Activated CD4-positive, alpha-beta memory T cell treated with anti-CD3 and anti-CD28 coated beads, Interleukin-2, amount 10 ng/mL, durations not matched to agents 7 days and 5 days (primary cell): Measurements from ENCODE around the gene TSKS. TPM values are rescaled to one million over a fixed set of nuclear protein-coding genes. Genes with fewer than 3 reads are reported as not detected.
A peak's percentile ranks its signal among the peaks of the same experiment; 100 is the strongest.

Experiments used
- CTCF ChIA-PET: fragments of 350-600 bp; sonication (Branson Sonifier 250); formaldehyde crosslinking; loops from one replicate; lab custom pipeline; 2021; ENCODE audit warnings: antibody characterized with exemption, inconsistent platforms; lab: Charles Lee
- POLR2A ChIA-PET: fragments of 350-600 bp; sonication (Branson Sonifier 250); formaldehyde crosslinking; loops from one replicate; lab custom pipeline; 2021; ENCODE audit warnings: antibody characterized with exemption; lab: Charles Lee
- DNase-seq: peaks from one replicate; pipeline ENCODE4 v3.0.0-alpha.2; 2020
- H3K27ac Mint-ChIP-seq: one replicate; pipeline ENCODE4 v1.8.0; 2021; ENCODE audit warnings: mild to moderate bottlenecking, mixed read lengths
- H3K27me3 Mint-ChIP-seq: one replicate; pipeline ENCODE4 v1.8.0; 2021; ENCODE audit warnings: mixed read lengths
- H3K36me3 Mint-ChIP-seq: one replicate; pipeline ENCODE4 v1.8.0; 2021; ENCODE audit warnings: low read depth, mixed read lengths
- H3K4me1 Mint-ChIP-seq: one replicate; pipeline ENCODE4 v1.8.0; 2021; ENCODE audit warnings: mixed read lengths
- H3K4me3 Mint-ChIP-seq: one replicate; pipeline ENCODE4 v1.8.0; 2021; ENCODE audit warnings: mild to moderate bottlenecking, mixed read lengths
- H3K9me3 Mint-ChIP-seq: one replicate; pipeline ENCODE4 v1.8.0; 2021; ENCODE audit warnings: mixed read lengths
- total RNA-seq, 2 experiments: library from RNA; stranded (reverse); gene quantifications; one replicate each; pipeline ENCODE4 v1.2.3, GENCODE V29; 2021

TSKS gene
- total RNA-seq, 2 experiments from 2014 or later: 0.63 to 0.86 TPM

DNA sequence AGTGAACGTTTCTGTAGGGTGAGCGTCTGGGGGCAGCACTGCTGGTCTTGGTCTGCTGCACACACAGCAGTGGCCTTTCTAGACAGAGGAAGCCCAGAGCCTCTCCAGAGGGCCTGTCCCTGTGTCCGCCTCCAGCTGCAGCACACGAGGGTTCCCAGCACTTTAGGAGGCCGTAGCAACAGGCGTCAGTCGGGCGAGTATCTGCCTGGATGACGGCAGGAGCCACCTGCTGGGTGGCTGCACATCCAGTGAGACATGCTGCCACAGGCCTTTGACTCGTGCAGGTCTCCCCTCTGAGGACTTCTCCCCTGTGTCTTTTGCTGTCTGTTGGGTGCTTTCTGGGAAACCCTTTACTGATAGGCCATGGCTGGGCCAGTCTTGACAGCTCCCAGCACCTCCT, 25.8 kb upstream of the TSKS start:
- H3K27ac Mint-ChIP-seq: no peak overlapping the region
- no peaks in the 10 kb centered on the region for H3K27me3 Mint-ChIP-seq
- POLR2A ChIA-PET: no interaction called here
- H3K9me3 Mint-ChIP-seq: no peaks in the 10 kb centered on the region
- no peak for DNase-seq
- peaks cover 2% of the 10 kb centered on the region for H3K4me1 Mint-ChIP-seq
- peaks cover 48% of the 10 kb centered on the region for H3K36me3 Mint-ChIP-seq
- CTCF ChIA-PET: no interaction called here
- no peak overlapping the region for H3K4me3 Mint-ChIP-seq

DNA sequence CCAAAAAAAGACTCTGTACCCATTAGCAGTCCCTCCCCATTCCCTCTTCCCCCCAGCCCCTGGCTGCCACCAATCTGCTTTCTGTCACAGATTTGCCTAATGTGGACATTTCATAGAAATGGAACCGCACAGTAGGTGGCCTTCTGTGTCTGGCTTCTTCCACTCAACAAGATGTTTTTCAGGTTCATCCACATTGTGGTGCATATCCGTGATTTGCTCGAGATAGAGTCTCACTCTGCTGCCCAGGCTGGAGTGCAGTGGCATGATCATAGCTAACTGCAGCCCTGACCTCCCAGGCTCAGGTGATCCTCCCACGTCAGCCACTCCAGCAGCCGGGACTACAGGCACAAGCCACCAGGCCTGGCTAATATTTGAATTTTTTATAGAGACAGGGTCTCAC, 24.6 kb upstream of the TSKS start:
- H3K9me3 Mint-ChIP-seq: no peaks in the 10 kb centered on the region

DNA sequence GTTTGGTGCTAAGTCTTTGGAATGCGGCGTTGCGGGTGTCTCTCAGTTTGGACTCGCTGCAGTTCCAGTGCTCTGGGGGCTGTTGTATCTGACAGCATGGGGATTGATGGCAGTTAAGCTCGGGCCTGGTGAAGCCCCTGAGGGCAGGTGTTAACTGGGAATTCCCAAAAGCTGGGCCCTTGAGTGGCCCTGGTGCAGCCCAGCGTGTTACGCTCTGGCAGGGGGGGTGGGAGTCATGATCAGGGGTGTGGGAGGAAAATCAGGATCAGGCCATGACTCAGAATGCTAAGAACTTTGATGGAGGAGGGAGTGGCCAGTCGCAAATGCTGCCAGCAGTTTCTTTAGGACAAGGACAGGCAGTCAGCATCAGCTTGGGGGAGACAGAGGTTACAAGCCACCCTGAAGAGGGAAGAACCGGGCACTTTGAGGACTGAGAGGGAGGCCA, 23.3 kb upstream of the TSKS start:
- H3K9me3 Mint-ChIP-seq: no peaks in the 10 kb centered on the region
- POLR2A ChIA-PET: interaction anchor here (1.2 kb wide), 1 partner anchor 91 kb away, joined by 3 read pairs; the partner anchor contains the start of genes AKT1S1 and TBC1D17
- no peak overlapping the region for H3K27ac Mint-ChIP-seq
- DNase-seq: no peak
- peaks cover 55% of the 10 kb centered on the region for H3K36me3 Mint-ChIP-seq
- H3K4me1 Mint-ChIP-seq: no peaks in the 10 kb centered on the region
- H3K27me3 Mint-ChIP-seq: no peaks in the 10 kb centered on the region
- H3K4me3 Mint-ChIP-seq: no peak overlapping the region
- CTCF ChIA-PET: interaction anchor here (1.1 kb wide), 1 partner anchor 13 kb away, joined by 3 read pairs; no protein-coding TSS in a partner anchor

More for the DNA sequence above, 24.6 kb upstream of the TSKS start:
- CTCF ChIA-PET: interaction anchor here (1.3 kb wide), 1 partner anchor 17 kb away, joined by 3 read pairs; no protein-coding TSS in a partner anchor
- no peak for DNase-seq
- POLR2A ChIA-PET: no interaction called here
- no peaks in the 10 kb centered on the region for H3K27me3 Mint-ChIP-seq
- H3K4me3 Mint-ChIP-seq: no peak overlapping the region
- H3K27ac Mint-ChIP-seq: no peak overlapping the region
- peaks cover 51% of the 10 kb centered on the region for H3K36me3 Mint-ChIP-seq
- no peaks in the 10 kb centered on the region for H3K4me1 Mint-ChIP-seq

DNA sequence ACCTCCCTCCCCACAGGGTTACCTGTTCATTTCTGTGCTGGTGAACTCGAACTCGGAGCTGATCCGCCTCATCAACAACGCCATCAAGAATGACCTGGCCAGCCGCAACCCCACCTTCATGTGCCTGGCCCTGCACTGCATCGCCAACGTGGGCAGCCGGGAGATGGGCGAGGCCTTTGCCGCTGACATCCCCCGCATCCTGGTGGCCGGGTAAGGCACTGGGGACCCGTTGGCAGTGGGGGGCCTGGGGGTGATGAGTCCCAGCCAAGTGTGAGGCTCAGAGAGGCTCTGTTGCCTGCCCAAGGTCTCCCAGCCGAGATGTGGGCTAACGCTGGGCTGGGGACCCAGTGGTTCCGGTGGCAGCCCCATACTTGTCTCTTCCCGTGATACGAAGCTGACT, 19.4 kb upstream of the TSKS start:
- Mint-ChIP-seq H3K4me3 (no peak overlapping the region), H3K27me3 (no peaks in the 10 kb centered on the region), H3K4me1 (peaks cover 20% of the 10 kb centered on the region), H3K27ac (no peak overlapping the region), H3K9me3 (no peaks in the 10 kb centered on the region), H3K36me3 (peaks cover 54% of the 10 kb centered on the region)
- no peak for DNase-seq
- ChIA-PET CTCF (interaction anchor here (0.5 kb wide), 1 partner anchor 382 kb away, joined by 4 read pairs; no protein-coding TSS in a partner anchor), POLR2A (interaction anchor here (0.9 kb wide), 1 partner anchor 11 kb away, joined by 3 read pairs; no protein-coding TSS in a partner anchor)

DNA sequence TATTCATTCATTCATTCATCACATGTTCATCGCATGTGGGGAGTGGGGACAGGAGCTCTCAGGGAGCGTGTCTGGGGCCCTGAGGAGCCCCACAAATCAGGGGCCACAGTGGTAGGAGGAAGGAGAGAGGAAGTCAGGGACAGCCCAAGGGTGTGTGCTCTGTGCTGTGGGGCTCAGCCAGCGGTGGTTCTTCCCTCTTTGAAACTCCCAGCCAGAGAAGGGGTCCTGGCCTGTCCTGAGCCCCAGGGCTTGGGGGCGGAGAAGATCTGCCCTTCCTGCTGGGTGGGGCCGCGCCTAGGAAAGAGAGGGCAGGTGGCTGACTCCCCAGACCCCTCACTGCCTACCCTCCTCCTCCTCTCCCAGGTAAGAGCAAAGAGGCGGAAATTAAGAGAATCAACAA, 18.3 kb upstream of the TSKS start:
- Mint-ChIP-seq H3K4me1 (peaks cover 20% of the 10 kb centered on the region), H3K27ac (peak overlapping the region; percentile 30), H3K4me3 (no peak overlapping the region), H3K27me3 (no peaks in the 10 kb centered on the region), H3K9me3 (no peaks in the 10 kb centered on the region), H3K36me3 (peaks cover 49% of the 10 kb centered on the region)
- CTCF ChIA-PET: no interaction called here
- POLR2A ChIA-PET: no interaction called here
- no peak for DNase-seq

DNA sequence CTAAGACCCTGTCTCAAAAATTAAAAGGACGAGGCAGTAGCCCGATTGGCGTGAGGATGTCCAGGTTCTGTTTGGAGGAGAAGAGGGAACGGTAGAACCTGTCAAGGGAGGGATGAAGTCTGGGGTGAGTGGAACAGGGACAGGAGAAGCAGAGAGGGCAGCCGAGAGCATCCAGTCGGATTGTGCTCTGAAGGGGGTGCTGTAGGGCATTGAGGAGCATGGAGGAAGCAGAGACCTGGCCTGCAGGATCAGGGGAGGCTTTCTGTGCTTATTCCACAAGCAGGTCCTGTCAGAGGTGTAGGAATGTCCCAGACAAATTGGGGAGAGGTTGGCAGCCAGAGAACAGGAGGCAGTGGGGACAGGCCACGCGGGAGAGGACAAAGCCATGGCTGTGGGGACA, 17.8 kb upstream of the TSKS start:
- Mint-ChIP-seq H3K27me3 (no peaks in the 10 kb centered on the region), H3K4me3 (no peak overlapping the region), H3K27ac (peak overlapping the region; percentile 30), H3K4me1 (peaks cover 23% of the 10 kb centered on the region), H3K36me3 (peaks cover 49% of the 10 kb centered on the region), H3K9me3 (no peaks in the 10 kb centered on the region)
- ChIA-PET POLR2A (no interaction called here), CTCF (no interaction called here)
- DNase-seq: no peak

DNA sequence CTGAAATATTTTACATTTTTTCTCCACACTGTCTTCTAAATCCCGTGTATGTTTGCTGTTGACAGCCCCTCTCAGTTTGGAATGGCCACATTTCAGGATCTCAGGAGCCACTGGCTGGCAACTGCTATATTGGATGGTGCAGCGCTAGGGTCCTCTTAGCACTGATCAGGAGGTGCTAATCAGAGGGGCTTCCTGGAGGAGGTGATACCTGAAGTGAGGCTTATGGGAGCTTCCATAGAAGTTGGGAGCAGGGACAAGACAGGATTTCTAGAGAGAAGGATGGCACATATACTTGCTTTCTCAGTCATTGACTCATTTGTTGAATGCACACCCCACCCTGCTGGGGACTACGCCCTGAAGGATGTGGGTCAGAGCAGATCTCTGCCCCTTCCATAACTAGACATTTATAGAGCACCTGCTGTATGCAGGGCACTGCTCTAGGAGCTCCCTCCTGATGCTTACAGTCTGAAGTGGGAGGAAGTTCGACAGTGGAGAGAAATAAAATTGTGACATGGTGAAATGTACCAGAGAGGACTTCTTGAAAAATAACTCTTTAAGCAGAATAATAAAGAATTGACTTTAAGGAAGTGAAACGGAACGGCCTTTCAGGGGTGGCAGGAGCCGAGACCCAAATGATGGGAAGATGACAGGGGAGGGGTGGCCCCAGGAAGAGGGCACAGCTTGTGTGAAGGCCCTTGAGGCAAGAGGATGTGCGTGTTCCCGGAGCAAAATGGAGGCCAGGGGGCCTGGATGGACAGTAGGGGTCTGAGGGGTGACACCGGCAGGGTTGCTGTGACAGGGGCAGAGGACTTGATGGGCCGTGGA, 16.8 kb upstream of the TSKS start:
- H3K9me3 Mint-ChIP-seq: no peaks in the 10 kb centered on the region
- CTCF ChIA-PET: interaction anchor here (1.0 kb wide), 1 partner anchor 81 kb away, joined by 3 read pairs; no protein-coding TSS in a partner anchor

DNA sequence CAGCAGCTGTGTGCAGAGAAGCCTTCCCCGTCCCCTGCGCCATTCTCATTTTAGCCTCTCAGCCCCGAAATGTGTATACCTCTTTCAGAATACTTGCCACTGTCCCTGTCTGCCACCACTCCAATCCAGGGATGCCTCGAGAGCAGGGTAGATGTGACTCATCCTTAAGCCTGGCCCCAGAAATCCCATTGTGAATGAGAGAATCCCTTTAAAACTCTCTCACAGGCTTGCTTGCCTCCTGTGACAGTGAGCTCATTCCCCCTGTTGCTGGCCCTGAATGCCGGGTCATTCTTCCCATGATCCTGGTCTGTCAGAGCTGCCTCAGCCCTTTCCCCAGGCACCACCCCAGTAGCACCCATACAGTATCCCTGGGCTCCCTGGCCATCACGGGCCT, 13.3 kb upstream of the TSKS start:
- no peak overlapping the region for H3K4me3 Mint-ChIP-seq
- CTCF ChIA-PET: interaction anchor here (0.6 kb wide), 1 partner anchor 33 kb away, joined by 4 read pairs; no protein-coding TSS in a partner anchor
- POLR2A ChIA-PET: no interaction called here
- no peaks in the 10 kb centered on the region for H3K27me3 Mint-ChIP-seq
- no peak overlapping the region for H3K27ac Mint-ChIP-seq
- no peaks in the 10 kb centered on the region for H3K9me3 Mint-ChIP-seq
- H3K4me1 Mint-ChIP-seq: peaks cover 29% of the 10 kb centered on the region
- no peak for DNase-seq
- peaks cover 28% of the 10 kb centered on the region for H3K36me3 Mint-ChIP-seq

More for the DNA sequence above, 16.8 kb upstream of the TSKS start:
- POLR2A ChIA-PET: interaction anchor here (1.2 kb wide), 1 partner anchor 13 kb away, joined by 3 read pairs; the partner anchor contains the start of gene AP2A1
- H3K4me3 Mint-ChIP-seq: no peak overlapping the region
- H3K36me3 Mint-ChIP-seq: peaks cover 41% of the 10 kb centered on the region
- DNase-seq: no peak
- H3K4me1 Mint-ChIP-seq: peaks cover 25% of the 10 kb centered on the region
- H3K27me3 Mint-ChIP-seq: no peaks in the 10 kb centered on the region
- no peak overlapping the region for H3K27ac Mint-ChIP-seq

DNA sequence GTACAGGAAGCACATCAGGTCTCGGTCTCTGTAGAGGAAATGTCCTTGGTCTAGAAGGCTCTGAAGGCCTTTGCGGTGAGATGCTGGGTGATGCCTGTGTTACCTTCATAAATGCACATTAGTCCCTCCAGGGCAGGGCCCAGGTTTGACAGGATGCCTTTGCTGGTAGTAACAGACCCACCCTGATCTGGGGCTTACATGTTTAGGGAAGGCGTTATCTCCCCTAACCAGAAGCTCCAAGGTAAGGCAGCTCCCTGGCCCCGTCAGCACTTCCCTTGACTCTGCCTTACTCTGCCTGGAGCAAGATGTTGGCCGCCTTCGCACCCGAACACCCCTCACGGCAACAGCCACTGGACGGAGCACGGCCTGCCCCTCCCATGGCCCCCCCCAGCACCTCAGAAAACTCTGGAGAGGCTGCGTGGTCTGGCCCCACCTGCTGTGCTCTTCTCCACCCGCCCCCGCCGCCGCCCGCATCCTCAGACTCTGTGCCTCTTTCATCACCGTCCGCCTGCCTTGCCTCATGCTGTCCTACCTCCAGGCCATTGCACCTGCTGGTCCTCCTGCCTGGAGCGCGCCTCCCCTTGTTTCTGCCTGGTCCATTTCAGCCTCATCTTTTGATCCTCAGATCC, 12.8 kb upstream of the TSKS start:
- CTCF ChIA-PET: no interaction called here
- H3K27ac Mint-ChIP-seq: peak overlapping the region; percentile 31

DNA sequence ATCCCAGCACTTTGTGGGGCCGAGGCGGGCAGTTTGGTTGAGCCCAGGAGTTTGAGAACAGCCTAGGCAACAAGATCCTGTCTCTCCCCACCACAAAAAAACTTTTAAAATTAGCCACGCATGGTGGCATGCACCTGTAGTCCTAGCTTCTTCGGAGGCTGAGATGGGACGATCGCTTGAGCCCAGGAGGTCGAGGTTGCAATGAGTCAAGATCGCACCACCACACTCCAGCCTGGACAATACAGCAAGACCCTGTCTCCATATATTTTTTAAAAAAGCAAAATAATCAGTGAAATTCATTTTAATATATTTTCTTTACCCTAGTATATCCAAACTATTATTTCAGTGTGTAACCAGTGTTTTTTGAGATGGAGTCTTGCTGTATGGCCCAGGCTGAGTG, 11.9 kb upstream of the TSKS start:
- no peak for DNase-seq
- no peaks in the 10 kb centered on the region for H3K9me3 Mint-ChIP-seq
- H3K4me3 Mint-ChIP-seq: no peak overlapping the region
- ChIA-PET CTCF (no interaction called here), POLR2A (interaction anchor here (0.7 kb wide), 1 partner anchor 89 kb away, joined by 3 read pairs; no protein-coding TSS in a partner anchor)
- peaks cover 21% of the 10 kb centered on the region for H3K4me1 Mint-ChIP-seq
- no peaks in the 10 kb centered on the region for H3K27me3 Mint-ChIP-seq
- H3K36me3 Mint-ChIP-seq: peaks cover 16% of the 10 kb centered on the region
- H3K27ac Mint-ChIP-seq: no peak overlapping the region

More for the DNA sequence above, 12.8 kb upstream of the TSKS start:
- Mint-ChIP-seq H3K27me3 (no peaks in the 10 kb centered on the region), H3K4me3 (no peak overlapping the region), H3K36me3 (peaks cover 24% of the 10 kb centered on the region), H3K9me3 (no peaks in the 10 kb centered on the region), H3K4me1 (peaks cover 24% of the 10 kb centered on the region)
- POLR2A ChIA-PET: no interaction called here
- DNase-seq: no peak

DNA sequence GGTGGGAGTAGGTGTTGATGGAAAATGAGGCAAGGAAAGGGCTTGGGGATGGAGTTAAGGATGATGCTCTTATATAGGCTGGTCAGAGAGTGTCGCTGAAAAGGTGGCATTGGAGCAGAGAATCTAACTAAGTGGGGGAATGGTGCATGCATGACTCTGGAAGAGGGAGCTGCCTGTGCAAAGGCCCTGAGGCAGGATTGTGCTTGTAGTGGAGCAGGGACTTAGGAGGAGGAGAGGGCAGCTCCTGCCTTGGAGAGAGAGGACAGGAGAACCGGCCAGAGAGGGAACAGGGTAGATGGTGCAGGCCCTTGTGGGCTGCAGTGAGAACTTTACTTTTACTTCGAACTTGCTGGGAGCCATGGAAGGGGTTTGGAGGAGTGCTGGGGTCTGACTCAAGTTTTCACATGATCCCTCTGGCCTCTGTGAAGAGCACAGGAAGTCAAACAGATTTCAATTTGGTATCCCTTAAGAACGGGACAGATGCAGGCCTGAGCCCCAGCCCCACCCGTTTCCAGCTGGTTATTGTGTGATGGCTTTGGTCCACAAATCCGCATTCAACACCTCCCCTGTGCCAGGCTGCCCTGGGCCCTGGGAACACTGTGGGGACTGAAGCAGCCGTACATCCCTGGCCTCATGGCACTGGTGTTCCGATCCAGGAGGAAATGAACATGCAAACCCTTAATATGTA, 10.7 kb upstream of the TSKS start:
- POLR2A ChIA-PET: no interaction called here
- no peak overlapping the region for H3K4me3 Mint-ChIP-seq
- H3K36me3 Mint-ChIP-seq: peaks cover 15% of the 10 kb centered on the region
- H3K27ac Mint-ChIP-seq: no peak overlapping the region
- DNase-seq: no peak
- CTCF ChIA-PET: no interaction called here
- H3K9me3 Mint-ChIP-seq: no peaks in the 10 kb centered on the region
- H3K4me1 Mint-ChIP-seq: peaks cover 23% of the 10 kb centered on the region
- H3K27me3 Mint-ChIP-seq: no peaks in the 10 kb centered on the region

DNA sequence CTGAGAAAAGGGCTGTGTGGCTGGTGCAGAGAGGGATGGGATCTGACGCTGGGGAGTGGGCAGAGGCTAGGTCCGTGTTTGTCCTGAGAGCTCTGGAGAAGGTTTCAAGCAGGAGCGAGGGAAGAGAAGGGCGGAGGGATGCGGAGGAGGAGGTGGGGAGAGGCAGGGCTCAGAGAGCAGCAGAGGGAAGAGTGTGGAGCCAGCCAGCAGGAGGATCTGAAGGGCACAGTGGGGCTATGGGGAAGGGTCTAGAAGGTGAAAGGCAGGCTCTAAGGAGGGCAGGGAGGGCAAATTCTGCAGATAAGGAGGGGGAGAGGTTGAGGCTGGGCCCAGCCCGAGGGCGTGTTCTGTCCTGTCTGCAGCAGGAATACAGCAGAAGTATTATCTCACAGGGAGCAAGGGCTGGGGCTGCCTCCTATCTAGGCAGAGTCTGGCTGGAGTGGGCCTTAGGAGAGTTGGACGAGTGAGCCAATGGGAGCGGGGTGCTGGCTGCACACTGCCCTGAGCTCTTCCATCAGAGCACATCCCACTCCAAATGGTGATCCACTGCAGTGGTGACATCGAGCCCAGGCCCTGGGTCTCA, 9.8 kb upstream of the TSKS start:
- Mint-ChIP-seq H3K9me3 (no peaks in the 10 kb centered on the region), H3K4me3 (no peak overlapping the region), H3K27ac (no peak overlapping the region), H3K4me1 (peaks cover 29% of the 10 kb centered on the region), H3K27me3 (no peaks in the 10 kb centered on the region), H3K36me3 (peaks cover 15% of the 10 kb centered on the region)
- CTCF ChIA-PET: no interaction called here
- DNase-seq: no peak
- POLR2A ChIA-PET: no interaction called here
